OCI-LY7 (cell line): ENCODE measurements around the gene COX6B1.

ENCODE experiments used
- CTCF ChIP-seq: fragments of 200-600 bp; sonication (generic); conservative IDR thresholded peaks from 2 replicates; pipeline ENCODE4 v1.5.1; 2014; ENCODE audit warnings: mild to moderate bottlenecking, antibody characterized with exemption, low read length, moderate library complexity, mixed read lengths
- EZH2phosphoT487 ChIP-seq: fragments of 200-600 bp; sonication (generic); IDR thresholded peaks from 2 replicates; pipeline ENCODE4 v1.6.1; 2018; ENCODE audit warnings: low read depth, borderline replicate concordance, mild to moderate bottlenecking, mixed run types, antibody characterized with exemption, low read length, moderate library complexity, mixed read lengths

- TF ChIP-seq EZH2phosphoT487 = no peak
- no peak for TF ChIP-seq CTCF
Observed at GRCh38 chr19:35703343-35703742, 55.2 kb downstream of the COX6B1 start.
